Activated T-helper 17 cell treated with anti-CD3 and anti-CD28 coated beads, Interleukin-2, amount 50 U/mL, for 72 hours (primary cell): ENCODE results near the gene PKD2L1. TPM values are rescaled to one million over a fixed set of nuclear protein-coding genes. Genes with fewer than 3 reads are reported as not detected.

ENCODE experiments used
- ATAC-seq: fragments of 150-1000 bp; cut with Tn5 transposase; replicated peaks from 2 replicates; pipeline ENCODE4 v1.10.0; 2021; ENCODE audit warnings: mild to moderate bottlenecking, moderate library complexity
- H3K27ac Mint-ChIP-seq: one replicate; pipeline ENCODE4 v1.8.0; 2022; ENCODE audit warnings: mixed read lengths
- H3K27me3 Mint-ChIP-seq: one replicate; pipeline ENCODE4 v1.8.0; 2022; ENCODE audit warnings: mixed read lengths
- H3K36me3 Mint-ChIP-seq: one replicate; pipeline ENCODE4 v1.8.0; 2022; ENCODE audit warnings: low read depth, mild to moderate bottlenecking, mixed read lengths
- H3K4me1 Mint-ChIP-seq: one replicate; pipeline ENCODE4 v1.8.0; 2022; ENCODE audit warnings: mixed read lengths
- H3K4me3 Mint-ChIP-seq: one replicate; pipeline ENCODE4 v1.8.0; 2022; ENCODE audit warnings: mild to moderate bottlenecking, mixed read lengths
- H3K9me3 Mint-ChIP-seq: one replicate; pipeline ENCODE4 v1.8.0; 2022; ENCODE audit warnings: mixed read lengths
- total RNA-seq, 2 donors: library from RNA; stranded (reverse); gene quantifications; one replicate each; pipeline ENCODE4 v1.2.3, GENCODE V29; 2022

Gene PKD2L1
- total RNA-seq, 2 donors from 2014 or later, result 0.30 to 0.66 TPM

- ATAC-seq, result no peak
- Mint-ChIP-seq H3K4me1 (peaks cover 13% of the 10 kb centered on the region), H3K27ac (no peak overlapping the region), H3K27me3 (no peaks in the 10 kb centered on the region), H3K36me3 (peaks cover 68% of the 10 kb centered on the region), H3K9me3 (no peaks in the 10 kb centered on the region), H3K4me3 (no peak overlapping the region)
Observed at GRCh38 chr10:100362570-100363496, 32.8 kb upstream of the PKD2L1 start.

DNA sequence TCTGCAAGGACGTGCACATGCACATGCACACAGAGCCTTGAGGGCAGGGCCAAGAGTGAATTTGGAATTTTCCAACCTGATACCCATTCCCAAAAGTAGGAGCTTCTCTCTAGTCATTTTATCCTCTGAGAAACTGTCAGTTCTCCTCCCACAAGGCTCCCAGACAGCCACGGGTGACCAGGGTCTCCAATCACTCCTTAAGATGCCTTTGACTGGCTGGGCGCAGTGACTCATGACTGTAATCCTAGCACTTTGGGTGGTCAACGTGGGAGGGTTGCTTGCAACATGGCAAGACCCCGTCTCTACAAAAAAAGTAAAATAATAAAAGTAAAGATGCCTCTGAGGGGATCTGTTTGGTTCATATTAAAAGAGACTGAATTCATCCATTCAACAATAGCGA is 30.2 kb upstream of the PKD2L1 start:
- H3K27me3 Mint-ChIP-seq, result no peaks in the 10 kb centered on the region
- no peak overlapping the region for H3K27ac Mint-ChIP-seq
- H3K4me3 Mint-ChIP-seq, result no peak overlapping the region
- no peaks in the 10 kb centered on the region for H3K9me3 Mint-ChIP-seq
- peaks cover 17% of the 10 kb centered on the region for H3K4me1 Mint-ChIP-seq
- no peak for ATAC-seq
- H3K36me3 Mint-ChIP-seq, result peaks cover 94% of the 10 kb centered on the region

GRCh38 chr10:100359529-100360150 is 29.6 kb upstream of the PKD2L1 start:
- ATAC-seq, result no peak
- Mint-ChIP-seq H3K27me3 (no peaks in the 10 kb centered on the region), H3K4me3 (no peak overlapping the region), H3K27ac (peak overlapping the region; percentile 32), H3K36me3 (peaks cover 97% of the 10 kb centered on the region), H3K9me3 (no peaks in the 10 kb centered on the region), H3K4me1 (peaks cover 20% of the 10 kb centered on the region)

DNA sequence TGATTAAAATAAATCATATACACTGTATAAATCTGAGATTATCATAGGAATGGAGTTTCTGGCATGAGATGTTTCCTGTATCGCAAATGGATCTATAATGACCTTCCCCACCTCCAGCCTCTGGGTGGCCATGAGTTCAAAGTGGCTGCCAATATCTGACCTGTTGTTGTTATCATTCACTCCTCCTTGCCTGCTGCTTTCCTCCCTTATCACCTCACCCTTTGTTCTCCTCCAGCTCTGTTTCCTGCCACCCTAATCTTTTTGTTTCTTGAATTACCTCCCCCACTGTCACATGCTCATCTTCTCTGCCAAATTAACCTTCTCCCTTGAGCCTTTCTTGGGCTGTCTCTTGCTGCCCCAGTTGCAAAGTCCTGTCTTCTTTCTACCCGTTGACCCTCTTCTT is 29.0 kb upstream of the PKD2L1 start:
- H3K27ac Mint-ChIP-seq, result peak overlapping the region; percentile 32
- H3K4me1 Mint-ChIP-seq, result peaks cover 20% of the 10 kb centered on the region
- no peaks in the 10 kb centered on the region for H3K9me3 Mint-ChIP-seq
- peaks cover 97% of the 10 kb centered on the region for H3K36me3 Mint-ChIP-seq
- H3K4me3 Mint-ChIP-seq, result no peak overlapping the region
- no peaks in the 10 kb centered on the region for H3K27me3 Mint-ChIP-seq
- no peak for ATAC-seq

DNA sequence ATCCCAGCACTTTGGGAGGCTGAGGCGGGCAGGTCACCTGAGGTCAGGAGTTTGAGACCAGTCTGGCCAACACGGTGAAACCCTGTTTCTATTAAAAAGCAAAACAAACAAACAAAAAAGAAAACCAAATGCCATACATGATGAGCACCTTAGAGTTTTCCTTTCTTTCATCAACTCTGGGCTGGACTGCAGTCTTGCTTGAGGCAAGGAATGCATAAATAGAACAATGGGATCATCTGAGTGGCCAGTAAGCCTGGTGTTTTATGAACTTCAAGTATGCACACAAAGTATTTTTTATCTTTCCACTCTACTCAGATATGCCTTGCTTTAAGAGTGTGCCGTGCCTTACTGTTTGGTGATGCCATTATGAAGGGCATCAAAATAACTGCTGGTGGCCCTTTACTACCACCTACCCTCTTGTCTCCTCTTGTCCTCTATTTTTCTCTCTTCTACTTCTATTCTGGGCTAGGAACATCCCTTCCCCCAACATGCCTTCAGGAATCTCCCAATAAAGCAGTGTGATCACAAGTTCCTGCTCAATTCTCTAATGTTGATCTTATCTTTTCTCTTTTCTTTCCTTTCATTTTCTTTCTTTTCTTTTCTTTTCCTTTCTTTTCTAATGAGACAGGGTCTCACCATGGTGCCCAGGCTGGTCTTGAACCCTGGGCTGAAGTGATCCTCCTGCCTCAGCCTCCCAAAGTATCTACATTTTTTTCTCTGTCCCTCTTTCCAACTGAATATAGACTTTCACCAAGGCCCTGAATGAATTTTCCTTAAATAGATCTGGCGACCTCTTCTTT is 27.2 kb upstream of the PKD2L1 start:
- Mint-ChIP-seq H3K9me3 (no peaks in the 10 kb centered on the region), H3K36me3 (peaks cover 97% of the 10 kb centered on the region), H3K27ac (no peak overlapping the region), H3K4me3 (no peak overlapping the region), H3K4me1 (peaks cover 24% of the 10 kb centered on the region), H3K27me3 (no peaks in the 10 kb centered on the region)
- ATAC-seq, result no peak

DNA sequence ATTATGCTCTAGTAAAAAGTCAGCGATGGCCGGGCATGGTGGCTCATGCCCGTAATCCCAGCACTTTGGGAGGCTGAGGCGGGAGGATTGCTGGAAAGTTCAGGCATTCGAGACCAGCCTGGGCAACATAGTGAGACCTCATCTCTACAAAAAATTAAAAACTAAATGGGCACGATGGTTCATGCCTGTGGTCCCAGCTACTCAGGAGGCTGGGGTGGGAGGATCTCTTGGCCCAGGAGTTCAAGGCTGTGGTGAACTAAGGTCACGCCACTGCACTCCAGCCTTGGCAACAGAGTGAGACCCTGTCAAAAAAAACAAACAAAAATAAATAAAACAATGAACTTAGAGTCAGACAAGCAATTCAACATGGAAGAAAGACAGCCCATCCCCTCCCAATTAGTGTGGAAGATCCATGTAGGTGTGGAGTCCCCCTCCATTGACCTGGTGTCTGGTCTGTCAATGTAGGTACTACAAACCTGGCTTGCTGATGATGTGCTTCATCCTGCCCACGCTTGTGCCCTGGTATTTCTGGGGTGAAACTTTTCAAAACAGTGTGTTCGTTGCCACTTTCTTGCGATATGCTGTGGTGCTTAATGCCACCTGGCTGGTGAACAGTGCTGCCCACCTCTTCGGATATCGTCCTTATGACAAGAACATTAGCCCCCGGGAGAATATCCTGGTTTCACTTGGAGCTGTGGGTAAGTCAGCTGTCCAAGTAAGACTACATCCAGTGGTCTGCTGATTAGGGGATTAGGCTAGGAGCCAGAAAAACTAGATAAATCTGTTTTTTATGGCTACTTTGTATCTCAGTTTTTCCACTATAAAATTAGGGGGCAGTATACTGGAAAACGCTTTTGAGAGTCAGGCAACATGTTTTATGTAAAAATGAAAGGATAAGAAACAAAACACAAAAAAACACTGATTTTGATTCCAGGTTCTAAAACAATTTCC is 26.3 kb upstream of the PKD2L1 start:
- peaks cover 27% of the 10 kb centered on the region for H3K4me1 Mint-ChIP-seq

GRCh38 chr10:100355086-100355485 is 25.1 kb upstream of the PKD2L1 start:
- H3K27me3 Mint-ChIP-seq, result no peaks in the 10 kb centered on the region
- no peaks in the 10 kb centered on the region for H3K9me3 Mint-ChIP-seq
- H3K27ac Mint-ChIP-seq, result no peak overlapping the region
- no peak overlapping the region for H3K4me3 Mint-ChIP-seq
- peaks cover 36% of the 10 kb centered on the region for H3K4me1 Mint-ChIP-seq
- peaks cover 97% of the 10 kb centered on the region for H3K36me3 Mint-ChIP-seq
- ATAC-seq, result no peak

More for the DNA sequence above, 26.3 kb upstream of the PKD2L1 start:
- H3K27ac Mint-ChIP-seq, result no peak overlapping the region
- H3K27me3 Mint-ChIP-seq, result no peaks in the 10 kb centered on the region
- H3K36me3 Mint-ChIP-seq, result peaks cover 97% of the 10 kb centered on the region
- no peaks in the 10 kb centered on the region for H3K9me3 Mint-ChIP-seq
- ATAC-seq, result no peak
- H3K4me3 Mint-ChIP-seq, result no peak overlapping the region

DNA sequence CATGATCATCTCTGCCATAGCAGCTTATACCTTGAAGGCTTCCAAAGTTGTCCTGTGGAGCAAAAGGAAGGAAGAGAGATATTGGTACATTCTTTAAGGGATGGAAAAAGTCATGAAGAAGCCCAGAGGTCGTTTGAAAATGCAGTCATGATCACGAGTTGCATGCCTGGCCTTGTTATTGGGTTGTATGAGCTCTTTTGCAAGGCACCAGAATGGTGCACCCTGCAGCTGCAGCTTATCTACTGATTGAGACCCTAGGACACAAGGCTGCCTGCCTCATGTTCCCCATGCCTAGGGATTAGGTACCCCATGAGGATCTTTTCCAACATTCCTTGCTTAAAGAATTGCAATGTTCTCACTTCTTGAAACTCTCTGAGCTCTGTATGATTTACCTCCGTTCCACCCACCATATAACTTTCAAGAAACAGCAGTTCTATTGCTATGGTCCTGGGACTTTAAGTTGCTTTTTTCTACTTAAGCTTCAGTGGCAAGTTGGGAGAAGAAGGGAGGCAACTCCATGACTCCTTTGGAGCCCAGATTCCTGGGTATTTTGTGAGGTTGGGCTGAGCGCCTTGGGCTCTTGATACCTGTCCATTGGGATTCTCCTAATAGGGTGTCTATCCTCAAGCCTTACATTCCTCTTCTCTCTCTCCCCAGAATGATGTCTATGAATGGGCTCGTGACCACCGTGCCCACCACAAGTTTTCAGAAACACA is 23.9 kb upstream of the PKD2L1 start:
- no peak overlapping the region for H3K4me3 Mint-ChIP-seq
- no peak overlapping the region for H3K27ac Mint-ChIP-seq
- ATAC-seq, result no peak
- H3K9me3 Mint-ChIP-seq, result no peaks in the 10 kb centered on the region
- peaks cover 37% of the 10 kb centered on the region for H3K4me1 Mint-ChIP-seq
- H3K27me3 Mint-ChIP-seq, result no peaks in the 10 kb centered on the region
- peaks cover 97% of the 10 kb centered on the region for H3K36me3 Mint-ChIP-seq

GRCh38 chr10:100350914-100351485 is 21.0 kb upstream of the PKD2L1 start:
- H3K27me3 Mint-ChIP-seq, result peaks cover 4% of the 10 kb centered on the region
- H3K36me3 Mint-ChIP-seq, result peaks cover 100% of the 10 kb centered on the region
- peaks cover 40% of the 10 kb centered on the region for H3K4me1 Mint-ChIP-seq
- no peaks in the 10 kb centered on the region for H3K9me3 Mint-ChIP-seq
- peak overlapping the region; percentile 99 for H3K4me3 Mint-ChIP-seq
- H3K27ac Mint-ChIP-seq, result peak overlapping the region; percentile 13
- no peak for ATAC-seq

- Mint-ChIP-seq H3K4me1 (peaks cover 38% of the 10 kb centered on the region), H3K9me3 (no peaks in the 10 kb centered on the region)
- ATAC-seq, result no peak
Observed at GRCh38 chr10:100349672-100350071, 19.6 kb upstream of the PKD2L1 start.

DNA sequence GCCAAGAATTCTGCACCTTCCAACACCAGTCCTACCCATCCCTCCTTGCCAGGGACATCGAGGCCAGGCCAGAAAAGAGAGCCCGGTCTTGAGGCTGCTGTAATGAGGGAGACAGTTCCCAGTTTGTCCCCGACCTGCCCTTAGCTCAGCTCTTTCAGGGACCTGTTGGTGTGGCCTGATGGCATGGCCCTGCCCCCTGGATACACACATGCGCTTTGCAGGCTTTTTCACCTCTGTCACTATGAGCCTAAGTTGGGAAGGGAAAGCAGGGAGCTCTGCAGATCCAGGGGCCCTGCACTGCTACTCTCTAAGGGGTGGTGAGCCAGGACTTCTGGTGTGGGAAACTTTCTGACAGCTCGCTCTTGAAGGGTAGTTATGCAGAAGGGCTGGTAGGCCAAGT is 19.1 kb upstream of the PKD2L1 start:
- Mint-ChIP-seq H3K9me3 (no peaks in the 10 kb centered on the region), H3K4me3 (peak overlapping the region; percentile 99), H3K27ac (peak overlapping the region; percentile 56), H3K4me1 (peaks cover 43% of the 10 kb centered on the region), H3K36me3 (peaks cover 91% of the 10 kb centered on the region), H3K27me3 (peaks cover 4% of the 10 kb centered on the region)
- no peak for ATAC-seq

More at GRCh38 chr10:100349672-100350071, 19.6 kb upstream of the PKD2L1 start:
- peaks cover 92% of the 10 kb centered on the region for H3K36me3 Mint-ChIP-seq
- H3K4me3 Mint-ChIP-seq, result peak overlapping the region; percentile 99
- H3K27ac Mint-ChIP-seq, result peak overlapping the region; percentile 56
- H3K27me3 Mint-ChIP-seq, result peaks cover 4% of the 10 kb centered on the region

DNA sequence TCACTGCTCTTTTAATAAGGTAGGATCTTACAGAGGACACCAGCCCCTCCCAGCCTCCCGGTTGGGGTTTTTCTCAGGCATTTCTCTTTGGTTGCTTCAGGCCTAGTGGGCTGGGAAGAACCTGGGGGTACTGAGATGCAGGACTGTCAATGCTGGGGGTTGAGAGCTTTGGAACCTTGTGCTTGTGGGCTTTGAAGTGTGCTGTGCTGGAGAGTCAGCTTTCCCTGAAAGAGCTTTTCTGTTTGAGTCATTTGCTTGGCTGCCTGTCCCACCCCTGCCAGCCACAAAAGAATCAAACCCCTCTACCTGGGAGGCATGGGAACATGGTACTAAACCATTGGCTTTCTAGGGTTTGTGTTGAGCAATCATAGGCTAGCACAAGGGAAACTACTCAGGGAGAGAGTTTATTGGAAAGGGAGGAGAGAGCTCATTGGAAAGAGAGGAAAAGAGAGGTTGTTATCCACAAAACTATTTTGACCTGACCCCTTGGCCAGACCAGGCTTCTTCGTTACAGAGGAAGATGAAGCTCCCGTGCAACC is 18.4 kb upstream of the PKD2L1 start:
- Mint-ChIP-seq H3K27ac (peak overlapping the region; percentile 95), H3K27me3 (peaks cover 4% of the 10 kb centered on the region), H3K36me3 (peaks cover 85% of the 10 kb centered on the region), H3K9me3 (no peaks in the 10 kb centered on the region), H3K4me1 (peaks cover 44% of the 10 kb centered on the region), H3K4me3 (peak overlapping the region; percentile 99)
- no peak for ATAC-seq
